H1 (cell line): Measurements from ENCODE around the gene CLDN6. TPM values are rescaled to one million over a fixed set of nuclear protein-coding genes. Genes with fewer than 3 reads are reported as not detected.

Source experiments
- CTCF ChIA-PET: fragments of 300-600 bp; sonication (Branson Sonifier 250); formaldehyde crosslinking; loops from one replicate; lab custom pipeline; 2021; ENCODE audit not compliant: partially characterized antibody; lab: Charles Lee
- POLR2A ChIA-PET: fragments of 300-600 bp; sonication (Branson Sonifier 250); formaldehyde crosslinking; loops from one replicate; lab custom pipeline; 2021; ENCODE audit warnings: inconsistent platforms; ENCODE audit not compliant: partially characterized antibody; lab: Charles Lee
- DNase-seq, 2 experiments: peaks; one replicate each; pipeline versions ENCODE4 v3.0.0 to v3.0.0-alpha.2; 2010 to 2022; ENCODE audit warnings: low spot score in 2 of 2, low read depth in 1 of 2, mixed read lengths in 1 of 2
- FAIRE-seq: peaks from 2 replicates; lab custom pipeline; 2011; peaks lifted over from hg19 to GRCh38; lab: Jason Lieb, UNC
- H2AFZ ChIP-seq: 2 replicates; pipeline ENCODE4 v1.8.1; 2012; ENCODE audit warnings: low read length, inconsistent platforms
- H2AK5ac ChIP-seq: 2 replicates; pipeline ENCODE4 v1.6.1; 2013; ENCODE audit warnings: low read depth, low read length
- H2BK120ac ChIP-seq: replicated peaks from 2 replicates; pipeline ENCODE3; 2013; ENCODE audit warnings: low read depth, low read length, inconsistent platforms
- H2BK12ac ChIP-seq: 2 replicates; pipeline ENCODE4 v1.6.1; 2013; ENCODE audit warnings: low read depth, low read length
- H2BK15ac ChIP-seq: 2 replicates; pipeline ENCODE4 v1.6.1; 2013; ENCODE audit warnings: low read length
- H2BK20ac ChIP-seq: 2 replicates; pipeline ENCODE4 v1.6.1; 2013; ENCODE audit warnings: low read length
- H2BK5ac ChIP-seq: 2 replicates; pipeline ENCODE4 v1.6.1; 2013; ENCODE audit warnings: low read depth, low read length
- H3K14ac ChIP-seq: 2 replicates; pipeline ENCODE4 v1.6.1; 2013; ENCODE audit warnings: inconsistent platforms; ENCODE audit not compliant: insufficient read length
- H3K18ac ChIP-seq: 2 replicates; pipeline ENCODE4 v1.6.1; 2013; ENCODE audit warnings: low read length; ENCODE audit errors: extremely low read depth
- H3K23ac ChIP-seq: 2 replicates; pipeline ENCODE4 v1.6.1; 2013; ENCODE audit warnings: inconsistent platforms; ENCODE audit not compliant: insufficient read length
- H3K23me2 ChIP-seq: 2 replicates; pipeline ENCODE4 v1.6.1; 2013; ENCODE audit warnings: low read depth, low read length
- H3K27ac ChIP-seq: 2 replicates; pipeline ENCODE4 v1.6.1; 2011; ENCODE audit warnings: low read depth, low read length, inconsistent platforms
- H3K27me3 ChIP-seq, 4 experiments: replicated peaks in 1 of 4; 1 replicate in 1 of 4; 2 replicates in 3 of 4; pipeline versions ENCODE4 v1.6.1 to v1.8.1; 2011 to 2013; ENCODE audit warnings: low read length in 3 of 4, mild to moderate bottlenecking in 3 of 4, inconsistent platforms in 2 of 4, mixed read lengths in 2 of 4, moderate library complexity in 1 of 4; ENCODE audit not compliant: control insufficient read depth in 3 of 4, insufficient read depth in 3 of 4; ENCODE audit errors: extremely low read depth in 1 of 4
- H3K36me3 ChIP-seq, 4 experiments: 2 replicates each; pipeline versions ENCODE4 v1.6.1 to v1.8.1; 2011 to 2013; ENCODE audit warnings: mild to moderate bottlenecking in 4 of 4, low read length in 3 of 4, moderate library complexity in 2 of 4, control low read depth in 1 of 4, inconsistent platforms in 1 of 4; ENCODE audit not compliant: insufficient read depth in 4 of 4, control insufficient read depth in 2 of 4
- H3K4ac ChIP-seq: replicated peaks from 2 replicates; pipeline ENCODE3; 2013; ENCODE audit warnings: low read length, low read depth, mixed read lengths, inconsistent platforms; ENCODE audit not compliant: insufficient read length
- H3K4me1 ChIP-seq, 4 experiments: replicated peaks in 1 of 4; 1 replicate in 1 of 4; 2 replicates in 3 of 4; pipeline versions ENCODE4 v1.6.1 to v1.8.1; 2011 to 2013; ENCODE audit warnings: low read length in 3 of 4, inconsistent platforms in 2 of 4, mixed read lengths in 1 of 4; ENCODE audit not compliant: insufficient read depth in 4 of 4, control insufficient read depth in 3 of 4
- H3K4me2 ChIP-seq, 2 experiments: 2 replicates each; pipeline versions ENCODE4 v1.6.1 to v1.8.1; 2011 to 2013; ENCODE audit warnings: low read depth in 2 of 2, low read length in 2 of 2, control low read depth in 1 of 2, inconsistent platforms in 1 of 2, mild to moderate bottlenecking in 1 of 2; ENCODE audit not compliant: insufficient read depth in 1 of 2
- H3K4me3 ChIP-seq, 4 experiments: fragments of 200-600, 300-600 bp in 1 of 4; sonication (generic), shearing (Covaris generic), sonication (Bioruptor Twin) in 1 of 4; 2 replicates each; pipeline versions ENCODE4 v1.5.1 to v1.8.1; 2011 to 2016; ENCODE audit warnings: low read length in 4 of 4, low read depth in 3 of 4, control low read depth in 2 of 4, inconsistent platforms in 2 of 4, mild to moderate bottlenecking in 2 of 4, mixed read lengths in 1 of 4, moderate library complexity in 1 of 4; ENCODE audit not compliant: insufficient read depth in 2 of 4; ENCODE audit errors: extremely low read depth in 1 of 4
- H3K56ac ChIP-seq: replicated peaks from 2 replicates; pipeline ENCODE3; 2013; ENCODE audit warnings: low read depth, mild to moderate bottlenecking, mixed read lengths, low read length, inconsistent platforms; ENCODE audit not compliant: insufficient read length
- H3K79me1 ChIP-seq: 2 replicates; pipeline ENCODE4 v1.6.1; 2013; ENCODE audit warnings: low read depth, low read length, control low read depth
- H3K79me2 ChIP-seq, 2 experiments: 2 replicates each; pipeline versions ENCODE4 v1.6.1 to v1.8.1; 2012 to 2013; ENCODE audit warnings: low read length in 2 of 2, mild to moderate bottlenecking in 2 of 2, inconsistent platforms in 1 of 2; ENCODE audit not compliant: insufficient read depth in 2 of 2, control insufficient read depth in 1 of 2
- H3K9ac ChIP-seq, 4 experiments: replicated peaks in 1 of 4; 1 replicate in 1 of 4; 2 replicates in 3 of 4; pipeline versions ENCODE4 v1.6.1 to v1.8.1; 2011 to 2013; ENCODE audit warnings: low read depth in 3 of 4, low read length in 3 of 4, control low read depth in 2 of 4, mild to moderate bottlenecking in 2 of 4, moderate library complexity in 2 of 4, inconsistent platforms in 1 of 4; ENCODE audit errors: extremely low read depth in 1 of 4
- H3K9me3 ChIP-seq, 2 experiments: 2 replicates each; pipeline versions ENCODE4 v1.6.1 to v1.8.1; 2012 to 2013; ENCODE audit warnings: mild to moderate bottlenecking in 2 of 2, moderate library complexity in 2 of 2, control low read depth in 1 of 2, inconsistent platforms in 1 of 2, low read depth in 1 of 2, low read length in 1 of 2, mixed read lengths in 1 of 2; ENCODE audit not compliant: insufficient read depth in 2 of 2
- H4K20me1 ChIP-seq, 2 experiments: replicated peaks in 1 of 2; 2 replicates each; pipeline versions ENCODE3 to v1.8.1; 2011 to 2013; ENCODE audit warnings: inconsistent platforms in 2 of 2, low read length in 2 of 2, mild to moderate bottlenecking in 1 of 2; ENCODE audit not compliant: insufficient read depth in 2 of 2, control insufficient read depth in 1 of 2
- H4K5ac ChIP-seq: 2 replicates; pipeline ENCODE4 v1.6.1; 2013; ENCODE audit warnings: low read length, low read depth, mixed read lengths, inconsistent platforms; ENCODE audit not compliant: insufficient read length
- H4K8ac ChIP-seq: 2 replicates; pipeline ENCODE4 v1.8.0; 2013; ENCODE audit warnings: mild to moderate bottlenecking, moderate library complexity, low read length, inconsistent platforms; ENCODE audit not compliant: insufficient read depth; ENCODE audit errors: extremely low read depth
- H4K91ac ChIP-seq: replicated peaks from 2 replicates; pipeline ENCODE3; 2013; ENCODE audit warnings: low read length, mixed read lengths, inconsistent platforms; ENCODE audit not compliant: insufficient read length
- GABPA ChIP-seq: IDR thresholded peaks from 2 replicates; pipeline ENCODE4 v1.6.1; 2011; ENCODE audit warnings: mild to moderate bottlenecking, low read length, moderate library complexity, borderline replicate concordance; ENCODE audit not compliant: insufficient read depth
- KDM4A ChIP-seq: IDR thresholded peaks from one replicate; pipeline ENCODE4 v1.7.1; 2012; ENCODE audit warnings: low read depth, mild to moderate bottlenecking, moderate library complexity, low read length, inconsistent platforms; ENCODE audit not compliant: severe bottlenecking
- RNF2 ChIP-seq: fragments of 200-900, 300-1000 bp; sonication (generic); IDR thresholded peaks from 2 replicates; pipeline ENCODE4 v1.7.1; 2016; ENCODE audit warnings: borderline replicate concordance, low read depth, mild to moderate bottlenecking, antibody characterized with exemption, low read length; ENCODE audit not compliant: poor library complexity, severe bottlenecking; ENCODE audit errors: missing control alignments
- SP1 ChIP-seq: IDR thresholded peaks from 2 replicates; pipeline ENCODE4 v1.6.1; 2011; ENCODE audit warnings: low read depth, low read length
- SP4 ChIP-seq: IDR thresholded peaks from 2 replicates; pipeline ENCODE4 v1.6.1; 2012; ENCODE audit warnings: low read length, inconsistent platforms
- WGBS, 2 experiments: shearing (Covaris generic) in 1 of 2; methylation state at CpG; one replicate each; pipeline versions ENCODE4 v1.1.6 to v1.1.7; 2013 to 2015; ENCODE audit warnings: low lambda C conversion rate in 2 of 2, mixed read lengths in 2 of 2, inconsistent platforms in 1 of 2, low coverage in 1 of 2, missing lambda C conversion rate in 1 of 2; ENCODE audit not compliant: insufficient replicate concordance in 2 of 2, insufficient coverage in 1 of 2, insufficient read length in 1 of 2; ENCODE audit errors: extremely low coverage in 1 of 2, missing lambda C conversion rate in 1 of 2; 5-methylcytosine and 5-hydroxymethylcytosine counted together
- polyA plus RNA-seq, 7 experiments: library from polyadenylated mRNA; depleted of rRNA in 3 of 7; stranded (reverse) in 5 of 7; unstranded in 2 of 7; fragments of >200 nt in 5 of 7; fragments of 200-250 nt in 2 of 7; gene quantifications; 1 replicate in 5 of 7; 2 replicates in 1 of 7; 4 replicates in 1 of 7; pipeline versions ENCODE4 v1.2.1 to v1.2.3, GENCODE V29; 2011 to 2013; ENCODE audit warnings: missing spikeins in 2 of 7, mixed read lengths in 2 of 7
- total RNA-seq: library from RNA; stranded (reverse); fragmentation: NEBNext Ultra II Directional; extraction: Animal tissue kit (Norgen Biotek cat#: 25700); gene quantifications from 2 replicates; pipeline ENCODE4 v1.2.1, GENCODE V29; 2021

CLDN6 gene
- total and polyA plus RNA-seq, 2 of the 8 experiments (the other 6 are each of a cell fraction or from before 2014, with no cell fraction given), result 747 to 1,115 TPM

DNA sequence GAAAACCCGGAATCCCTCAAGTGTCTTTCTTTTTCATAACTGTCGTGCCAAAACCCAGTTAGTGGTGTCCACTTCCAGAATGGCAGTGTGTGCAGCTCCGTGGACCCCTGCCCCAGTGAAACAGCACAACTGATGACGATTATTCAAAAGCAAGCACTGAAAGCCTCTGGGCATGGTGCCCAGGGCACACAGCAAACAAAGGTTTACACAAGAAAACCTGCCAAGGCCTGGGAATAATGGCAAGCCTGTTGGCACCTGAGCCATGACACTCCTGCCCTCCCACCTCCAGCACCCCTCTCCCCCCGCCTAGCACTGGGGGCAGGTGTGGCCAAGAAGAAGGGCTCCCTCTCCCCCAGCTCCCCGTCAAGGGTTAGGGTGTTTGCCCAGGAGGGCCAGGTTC lies 40.5 kb downstream of the CLDN6 start:
- no peaks in the 10 kb centered on the region for H3K27me3 ChIP-seq
- ChIA-PET POLR2A (interaction anchor here (1.2 to 25.4 kb wide), 7 partner anchors 10 to 47 kb away, joined by 3 to 455 read pairs (median 5); partner anchors contain the start of genes CLDN6, HCFC1R1, KREMEN2 and PAQR4), CTCF (interaction anchor here (0.6 to 2.5 kb wide), 12 partner anchors 7 to 152 kb away, joined by 3 to 10 read pairs (median 4); partner anchors contain the start of gene KREMEN2)
- H4K8ac ChIP-seq, result no peak overlapping the region
- no peak overlapping the region for H3K23ac ChIP-seq
- H3K4me1 ChIP-seq, result peaks cover 0 to 17% (median 13%) of the 10 kb centered on the region in 4 experiments; a peak in 6 of 7 replicates
- no peak overlapping the region for H2BK120ac ChIP-seq
- no peak for TF ChIP-seq SP1
- no peak for TF ChIP-seq KDM4A
- TF ChIP-seq SP4, result no peak
- TF ChIP-seq GABPA, result no peak
- no peak for TF ChIP-seq RNF2
- no peak overlapping the region for H2BK12ac ChIP-seq
- no peak overlapping the region for H3K4ac ChIP-seq
- H4K91ac ChIP-seq, result no peak overlapping the region
- H3K27ac ChIP-seq, result no peak overlapping the region
- peaks cover 0 to 8% of the 10 kb centered on the region in 2 experiments; a peak in 2 of 4 replicates for H3K79me2 ChIP-seq
- 92% methylated on average over 6 of the region's 6 CpGs; no CpG with 5 or more reads in 1 of the 2 experiments for WGBS, 2 experiments
- no peak overlapping the region for H2BK20ac ChIP-seq
- H3K23me2 ChIP-seq, result peaks cover 12% of the 10 kb centered on the region; the same call in 1 of the 2 replicates
- no peak overlapping the region for H3K14ac ChIP-seq
- no peak overlapping the region for H4K5ac ChIP-seq
- peaks cover 20 to 38% (median 33%) of the 10 kb centered on the region in 4 experiments for H3K36me3 ChIP-seq
- H3K4me3 ChIP-seq, result no peak overlapping the region
- H3K9me3 ChIP-seq, result no peaks in the 10 kb centered on the region
- peaks cover 15 to 33% of the 10 kb centered on the region in 2 experiments for H4K20me1 ChIP-seq
- H2AK5ac ChIP-seq, result no peak overlapping the region
- no peak overlapping the region for H2BK5ac ChIP-seq
- no peak overlapping the region for H3K9ac ChIP-seq
- no peak overlapping the region for H2AFZ ChIP-seq
- H3K79me1 ChIP-seq, result peaks cover 12% of the 10 kb centered on the region
- H3K18ac ChIP-seq, result no peak overlapping the region
- no peak overlapping the region for H3K56ac ChIP-seq
- H3K4me2 ChIP-seq, result no peak overlapping the region
- DNase-seq (no peak), FAIRE-seq (no peak)
- H2BK15ac ChIP-seq, result no peak overlapping the region
